HG02981 (cell line): ENCODE results near the gene SLC26A2.

ENCODE experiments used
- ATAC-seq: cut with Tn5 transposase; IDR thresholded peaks from one replicate; pipeline ENCODE4 v1.9.1; 2021; ENCODE audit warnings: mild to moderate bottlenecking, moderate library complexity; ENCODE audit not compliant: unreplicated experiment

The SLC26A2 gene

GRCh38 chr5:150035139-150035895 is 74.8 kb downstream of the SLC26A2 start:
- peak; percentile 95 for ATAC-seq

GRCh38 chr5:150036513-150036912 is 76.0 kb downstream of the SLC26A2 start:
- no peak for ATAC-seq
